ENCODE data around the gene RUNX2.

DNA sequence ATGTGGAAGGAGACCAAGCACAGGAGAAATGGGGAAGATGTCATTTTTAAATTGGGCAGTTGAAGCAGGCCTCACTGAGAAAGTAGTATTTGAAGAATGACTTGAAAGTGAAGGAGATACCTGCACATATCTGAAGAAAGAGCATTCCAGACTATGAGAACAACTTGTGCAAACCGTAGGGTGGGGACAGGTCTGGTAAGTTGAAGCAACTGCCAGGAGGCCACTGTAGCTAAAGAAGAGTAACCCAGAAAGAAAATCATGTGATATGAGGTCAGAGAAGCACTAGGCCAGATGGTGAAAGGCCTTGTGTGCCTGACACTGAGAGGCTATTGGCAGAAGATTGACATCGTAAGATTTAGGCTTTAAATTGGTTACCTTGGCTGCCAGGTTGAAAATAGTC is 54.3 kb downstream of the RUNX2 start:
- TF ChIP-seq, protein P1, sequence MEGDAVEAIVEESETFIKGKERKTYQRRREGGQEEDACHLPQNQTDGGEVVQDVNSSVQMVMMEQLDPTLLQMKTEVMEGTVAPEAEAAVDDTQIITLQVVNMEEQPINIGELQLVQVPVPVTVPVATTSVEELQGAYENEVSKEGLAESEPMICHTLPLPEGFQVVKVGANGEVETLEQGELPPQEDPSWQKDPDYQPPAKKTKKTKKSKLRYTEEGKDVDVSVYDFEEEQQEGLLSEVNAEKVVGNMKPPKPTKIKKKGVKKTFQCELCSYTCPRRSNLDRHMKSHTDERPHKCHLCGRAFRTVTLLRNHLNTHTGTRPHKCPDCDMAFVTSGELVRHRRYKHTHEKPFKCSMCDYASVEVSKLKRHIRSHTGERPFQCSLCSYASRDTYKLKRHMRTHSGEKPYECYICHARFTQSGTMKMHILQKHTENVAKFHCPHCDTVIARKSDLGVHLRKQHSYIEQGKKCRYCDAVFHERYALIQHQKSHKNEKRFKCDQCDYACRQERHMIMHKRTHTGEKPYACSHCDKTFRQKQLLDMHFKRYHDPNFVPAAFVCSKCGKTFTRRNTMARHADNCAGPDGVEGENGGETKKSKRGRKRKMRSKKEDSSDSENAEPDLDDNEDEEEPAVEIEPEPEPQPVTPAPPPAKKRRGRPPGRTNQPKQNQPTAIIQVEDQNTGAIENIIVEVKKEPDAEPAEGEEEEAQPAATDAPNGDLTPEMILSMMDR (IDR thresholded peaks at IDR 0.05; ENCODE audit: poor library complexity), result no peak
- TF ChIP-seq EZH2 (IDR thresholded peaks at IDR 0.05; ENCODE audit: borderline replicate concordance), result no peak
- no peak for TF ChIP-seq EZH2phosphoT487 (IDR thresholded peaks at IDR 0.05; ENCODE audit: low read depth, severe bottlenecking, unreplicated experiment)

All from hepatocyte (in vitro differentiated cells).